ENCODE results near the gene BBIP1. TPM values are rescaled to one million over a fixed set of nuclear protein-coding genes. Genes with fewer than 3 reads are reported as not detected.

The BBIP1 gene
- total and polyA plus RNA-seq, 2 donors (not counting 3 experiments of a cell fraction or from before 2014, with no cell fraction given), result 9.9 to 32.8 TPM

- DNase-seq (ENCODE audit: low read depth, low spot score), result no peak
- Histone ChIP-seq H3K4me3 (replicated peaks in 1 of 3; ENCODE audit: insufficient read depth in 1 of 3, low read depth in 1 of 3, low read length in 3 of 3) (no peak overlapping the region), H3K9me3 (replicated peaks; ENCODE audit: control insufficient read depth, insufficient read depth, low read length) (no peaks in the 10 kb centered on the region), H2AFZ (ENCODE audit: low read depth, low read length) (no peak overlapping the region), H3K27ac (ENCODE audit: insufficient read depth, low read depth, low read length) (no peak overlapping the region), H3K9me1 (replicated peaks; ENCODE audit: control insufficient read depth, extremely low read depth, insufficient read depth, low read length) (no peaks in the 10 kb centered on the region), H3K9ac (replicated peaks; ENCODE audit: extremely low read depth, insufficient read depth, low read length) (no peak overlapping the region), H4K20me1 (replicated peaks; ENCODE audit: control insufficient read depth, extremely low read depth, insufficient read depth, low read length) (no peaks in the 10 kb centered on the region), H3K4me2 (ENCODE audit: insufficient read depth, low read length) (no peak overlapping the region), H3K27me3 (ENCODE audit: control insufficient read depth in 2 of 2, insufficient read depth in 2 of 2, low read length in 2 of 2) (no peaks in the 10 kb centered on the region), H3K79me2 (ENCODE audit: control insufficient read depth, insufficient read depth, low read length) (no peaks in the 10 kb centered on the region), H3K4me1 (ENCODE audit: control insufficient read depth, extremely low read depth, insufficient read depth, low read length) (no peaks in the 10 kb centered on the region), H3K36me3 (ENCODE audit: control insufficient read depth in 2 of 2, extremely low read depth in 1 of 2, insufficient read depth in 2 of 2, low read length in 2 of 2) (no peaks in the 10 kb centered on the region)
- no peak for FAIRE-seq
- ChIA-PET CTCF (interaction anchor here (1.0 to 1.4 kb wide), 2 partner anchors 9 to 14 kb away, joined by 3 read pairs; no protein-coding TSS in a partner anchor), POLR2A (interaction anchor here (0.6 kb wide), 1 partner anchor 39 kb away, joined by 3 read pairs; the partner anchor contains the start of gene BBIP1)
- dilution Hi-C loops (cut with MboI; ENCODE audit: extremely low pct_ligation_motif_present, low sequenced_read_pairs), result no loop called here
- no TSS peak for BruUV-seq (replicated peaks)
- TF ChIP-seq POLR2AphosphoS5 (IDR thresholded peaks at IDR 0.05; ENCODE audit: insufficient read depth, low read depth, low read length), result no peak
- intact Hi-C loops (cut with micrococcal nuclease), result no loop called here
Observed at GRCh38 chr10:110880012-110880411, 39.0 kb downstream of the BBIP1 start.

GRCh38 chr10:110876788-110877187 lies 42.2 kb downstream of the BBIP1 start:
- peaks cover 16% of the 10 kb centered on the region for H3K4me1 ChIP-seq (ENCODE audit: control insufficient read depth, extremely low read depth, insufficient read depth, low read length)
- no peaks in the 10 kb centered on the region for H3K9me3 ChIP-seq (replicated peaks; ENCODE audit: control insufficient read depth, insufficient read depth, low read length)
- no peak overlapping the region for H3K4me2 ChIP-seq (ENCODE audit: insufficient read depth, low read length)
- BruUV-seq (replicated peaks), result no TSS peak
- no peaks in the 10 kb centered on the region for H4K20me1 ChIP-seq (replicated peaks; ENCODE audit: control insufficient read depth, extremely low read depth, insufficient read depth, low read length)
- H3K9me1 ChIP-seq (replicated peaks; ENCODE audit: control insufficient read depth, extremely low read depth, insufficient read depth, low read length), result no peaks in the 10 kb centered on the region
- H3K4me3 ChIP-seq (replicated peaks in 1 of 3; ENCODE audit: insufficient read depth in 1 of 3, low read depth in 1 of 3, low read length in 3 of 3), result no peak overlapping the region
- TF ChIP-seq MAX (IDR thresholded peaks at IDR 0.05; ENCODE audit: insufficient read depth, insufficient read length) (no peak), FOS (IDR thresholded peaks at IDR 0.05; ENCODE audit: borderline replicate concordance, insufficient read depth, low read length) (no peak), JUN (IDR thresholded peaks at IDR 0.05; ENCODE audit: borderline replicate concordance, insufficient read depth, insufficient read length, low read depth) (no peak), POLR2AphosphoS5 (IDR thresholded peaks at IDR 0.05; ENCODE audit: insufficient read depth, low read depth, low read length) (no peak), GATA2 (IDR thresholded peaks at IDR 0.05; ENCODE audit: insufficient read depth, insufficient read length, low read depth, low read length) (no peak), CTCF (IDR thresholded peaks at IDR 0.05; ENCODE audit: extremely low read depth in 1 of 2, insufficient read depth in 1 of 2, low read depth in 1 of 2, low read length in 2 of 2) (no peak), EZH2 (IDR thresholded peaks at IDR 0.05; ENCODE audit: borderline replicate concordance, low read depth, low read length, severe bottlenecking) (no peak), MYC (IDR thresholded peaks at IDR 0.05; ENCODE audit: low read depth, low read length) (no peak), POLR2A (IDR thresholded peaks at IDR 0.05; ENCODE audit: low read depth, low read length) (no peak)
- POLR2A ChIA-PET, result no interaction called here
- peaks cover 0 to 3% of the 10 kb centered on the region in 2 experiments for H3K27me3 ChIP-seq (ENCODE audit: control insufficient read depth in 2 of 2, insufficient read depth in 2 of 2, low read length in 2 of 2)
- dilution Hi-C loops (cut with MboI; ENCODE audit: extremely low pct_ligation_motif_present, low sequenced_read_pairs), result no loop called here
- H3K36me3 ChIP-seq (ENCODE audit: control insufficient read depth in 2 of 2, extremely low read depth in 1 of 2, insufficient read depth in 2 of 2, low read length in 2 of 2), result no peaks in the 10 kb centered on the region
- H3K9ac ChIP-seq (replicated peaks; ENCODE audit: extremely low read depth, insufficient read depth, low read length), result no peak overlapping the region
- CTCF ChIA-PET, result interaction anchor here (0.8 to 1.2 kb wide), 3 partner anchors 10 to 17 kb away, joined by 3 to 5 read pairs (median 3); no protein-coding TSS in a partner anchor
- DNase-seq (ENCODE audit: low read depth, low spot score) (no peak), FAIRE-seq (no peak)
- intact Hi-C loops (cut with micrococcal nuclease), result no loop called here
- no peak overlapping the region for H3K27ac ChIP-seq (ENCODE audit: insufficient read depth, low read depth, low read length)
- H3K79me2 ChIP-seq (ENCODE audit: control insufficient read depth, insufficient read depth, low read length), result no peaks in the 10 kb centered on the region
- H2AFZ ChIP-seq (ENCODE audit: low read depth, low read length), result no peak overlapping the region

Measured in endothelial cell of umbilical vein (primary cell).